SU-DHL-6 (cell line): ENCODE measurements around the gene MNAT1.

Experiments
- H2AFZ ChIP-seq: fragments of 200-600 bp; sonication (generic); 2 replicates; pipeline ENCODE4 v1.6.1; 2014; ENCODE audit warnings: low read depth, mild to moderate bottlenecking, moderate library complexity, mixed read lengths, antibody characterized with exemption, low read length; ENCODE audit not compliant: severe bottlenecking
- H3F3A ChIP-seq: fragments of 200-600 bp; shearing (Covaris generic); 2 replicates; pipeline ENCODE4 v1.6.0; 2016; ENCODE audit warnings: antibody characterized with exemption, mild to moderate bottlenecking; ENCODE audit not compliant: insufficient read depth
- H3K27ac ChIP-seq: fragments of 200-600 bp; sonication (generic); 2 replicates; pipeline ENCODE4 v1.5.1; 2016; ENCODE audit warnings: low read depth, mild to moderate bottlenecking, low read length, moderate library complexity, mixed read lengths
- H3K27me3 ChIP-seq: fragments of 200-600 bp; sonication (generic), shearing (Covaris generic); 2 replicates; pipeline ENCODE4 v1.6.0; 2014; ENCODE audit warnings: mild to moderate bottlenecking, low read length
- H3K36me3 ChIP-seq: fragments of 200-600 bp; sonication (generic); 2 replicates; pipeline ENCODE4 v1.6.1; 2014; ENCODE audit warnings: mild to moderate bottlenecking, low read length, mixed read lengths
- H3K4me2 ChIP-seq: fragments of 300-600, 200-600 bp; shearing (Covaris generic), sonication (generic); 2 replicates; pipeline ENCODE4 v1.6.0; 2014; ENCODE audit warnings: low read length, low read depth, mild to moderate bottlenecking; ENCODE audit not compliant: poor library complexity, severe bottlenecking
- H3K4me3 ChIP-seq: fragments of 200-600 bp; sonication (generic); 2 replicates; pipeline ENCODE4 v1.5.1; 2014; ENCODE audit warnings: antibody characterized with exemption, low read length, mild to moderate bottlenecking, mixed read lengths; ENCODE audit not compliant: insufficient read depth, poor library complexity, severe bottlenecking
- H3K79me2 ChIP-seq: fragments of 200-600 bp; sonication (generic); 2 replicates; pipeline ENCODE4 v1.6.1; 2014; ENCODE audit warnings: mild to moderate bottlenecking, low read length, moderate library complexity; ENCODE audit not compliant: insufficient read depth
- H3K9ac ChIP-seq: fragments of 200-600 bp; sonication (generic); 2 replicates; pipeline ENCODE4 v1.7.0; 2014; ENCODE audit warnings: mild to moderate bottlenecking, low read length
- H3K9me2 ChIP-seq: fragments of 200-600 bp; sonication (generic); replicated peaks from 2 replicates; pipeline ENCODE4 v1.6.1; 2014; ENCODE audit warnings: low read length; ENCODE audit not compliant: insufficient read depth
- H3K9me3 ChIP-seq: fragments of 200-600 bp; sonication (generic); 2 replicates; pipeline ENCODE4 v1.6.1; 2014; ENCODE audit warnings: low read length, mixed read lengths; ENCODE audit not compliant: insufficient read depth
- H4K20me1 ChIP-seq: fragments of 200-600 bp; sonication (generic); 2 replicates; pipeline ENCODE4 v1.6.1; 2014; ENCODE audit warnings: low read depth, mild to moderate bottlenecking, antibody characterized with exemption, low read length, moderate library complexity, mixed read lengths
- EZH2phosphoT487 ChIP-seq: fragments of 200-600 bp; sonication (generic), shearing (Covaris generic); conservative IDR thresholded peaks from 2 replicates; pipeline ENCODE4 v1.6.1; 2018; ENCODE audit warnings: mild to moderate bottlenecking, antibody characterized with exemption, low read length, moderate library complexity, mixed read lengths
- TF ChIP-seq, protein P1 (sequence below): fragments of 200-600 bp; sonication (generic); IDR thresholded peaks from one replicate; pipeline ENCODE4 v1.5.1; 2017; ENCODE audit warnings: antibody characterized with exemption, mild to moderate bottlenecking, low read length, moderate library complexity; ENCODE audit not compliant: insufficient read depth, poor library complexity, severe bottlenecking

Gene MNAT1

GRCh38 chr14:60756847-60757246, 22.3 kb downstream of the MNAT1 start:
- Histone ChIP-seq H3K4me3 (no peak overlapping the region), H3K27ac (no peak overlapping the region), H3K27me3 (no peaks in the 10 kb centered on the region), H3K9ac (no peak overlapping the region), H3K36me3 (no peaks in the 10 kb centered on the region), H3K4me2 (no peak overlapping the region), H3F3A (no peaks in the 10 kb centered on the region), H3K9me2 (no peaks in the 10 kb centered on the region), H3K9me3 (no peaks in the 10 kb centered on the region), H4K20me1 (peaks cover 43% of the 10 kb centered on the region), H2AFZ (no peak overlapping the region), H3K79me2 (peaks cover 25% of the 10 kb centered on the region)
- no peak for TF ChIP-seq EZH2phosphoT487
- TF ChIP-seq, protein P1, sequence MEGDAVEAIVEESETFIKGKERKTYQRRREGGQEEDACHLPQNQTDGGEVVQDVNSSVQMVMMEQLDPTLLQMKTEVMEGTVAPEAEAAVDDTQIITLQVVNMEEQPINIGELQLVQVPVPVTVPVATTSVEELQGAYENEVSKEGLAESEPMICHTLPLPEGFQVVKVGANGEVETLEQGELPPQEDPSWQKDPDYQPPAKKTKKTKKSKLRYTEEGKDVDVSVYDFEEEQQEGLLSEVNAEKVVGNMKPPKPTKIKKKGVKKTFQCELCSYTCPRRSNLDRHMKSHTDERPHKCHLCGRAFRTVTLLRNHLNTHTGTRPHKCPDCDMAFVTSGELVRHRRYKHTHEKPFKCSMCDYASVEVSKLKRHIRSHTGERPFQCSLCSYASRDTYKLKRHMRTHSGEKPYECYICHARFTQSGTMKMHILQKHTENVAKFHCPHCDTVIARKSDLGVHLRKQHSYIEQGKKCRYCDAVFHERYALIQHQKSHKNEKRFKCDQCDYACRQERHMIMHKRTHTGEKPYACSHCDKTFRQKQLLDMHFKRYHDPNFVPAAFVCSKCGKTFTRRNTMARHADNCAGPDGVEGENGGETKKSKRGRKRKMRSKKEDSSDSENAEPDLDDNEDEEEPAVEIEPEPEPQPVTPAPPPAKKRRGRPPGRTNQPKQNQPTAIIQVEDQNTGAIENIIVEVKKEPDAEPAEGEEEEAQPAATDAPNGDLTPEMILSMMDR = no peak

DNA sequence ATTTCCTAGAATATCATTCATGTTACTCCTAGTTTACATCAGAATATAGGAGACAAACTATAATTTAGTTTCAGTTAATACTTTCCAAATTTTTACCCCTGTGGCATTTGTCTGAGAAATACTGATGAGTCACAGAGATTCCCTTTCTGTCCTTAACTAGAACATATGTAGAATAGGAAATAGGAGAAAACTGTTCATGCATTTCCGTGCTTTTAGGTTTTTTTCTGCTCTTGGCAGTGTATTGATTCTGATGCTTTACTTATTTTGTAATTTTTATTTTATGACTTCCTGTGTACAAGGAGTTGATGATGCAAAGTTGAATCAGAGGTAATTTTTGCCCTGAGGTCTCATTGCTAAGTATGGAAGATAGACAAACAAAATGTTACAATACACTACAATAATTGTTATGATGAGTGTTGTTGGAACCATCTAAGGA, 23.0 kb downstream of the MNAT1 start:
- Histone ChIP-seq H3K79me2 (peaks cover 25% of the 10 kb centered on the region), H2AFZ (no peak overlapping the region), H3F3A (no peaks in the 10 kb centered on the region), H3K9me3 (no peaks in the 10 kb centered on the region), H3K9ac (no peak overlapping the region), H3K36me3 (no peaks in the 10 kb centered on the region), H3K27me3 (no peaks in the 10 kb centered on the region), H3K9me2 (no peaks in the 10 kb centered on the region), H4K20me1 (peaks cover 40% of the 10 kb centered on the region), H3K27ac (no peak overlapping the region), H3K4me3 (no peak overlapping the region), H3K4me2 (no peak overlapping the region)
- TF ChIP-seq EZH2phosphoT487 = no peak
- TF ChIP-seq, protein P1 = no peak

- H3K27me3 ChIP-seq = no peaks in the 10 kb centered on the region
- H4K20me1 ChIP-seq = peaks cover 35% of the 10 kb centered on the region
- no peak overlapping the region for H3K4me2 ChIP-seq
- H3K9ac ChIP-seq = no peak overlapping the region
- H3K79me2 ChIP-seq = peaks cover 15% of the 10 kb centered on the region
- TF ChIP-seq, protein P1 = no peak
- no peak for TF ChIP-seq EZH2phosphoT487
- H3K9me2 ChIP-seq = no peaks in the 10 kb centered on the region
- no peak overlapping the region for H3K4me3 ChIP-seq
- no peaks in the 10 kb centered on the region for H3K9me3 ChIP-seq
- no peak overlapping the region for H3K27ac ChIP-seq
- H3K36me3 ChIP-seq = no peaks in the 10 kb centered on the region
- no peak overlapping the region for H2AFZ ChIP-seq
- no peaks in the 10 kb centered on the region for H3F3A ChIP-seq
Observed at GRCh38 chr14:60758885-60759284, 24.3 kb downstream of the MNAT1 start.
